ENCODE measurements around the gene C16orf74. TPM values are rescaled to one million over a fixed set of nuclear protein-coding genes. Genes with fewer than 3 reads are reported as not detected.

The C16orf74 gene
- polyA plus RNA-seq, 3 donors = 3.0 to 3.7 (median 3.4) TPM

- DNase-seq (ENCODE audit: low read depth in 3 of 3, low spot score in 2 of 3) = no peak
These were observed 89.8 kb downstream of the C16orf74 start for GRCh38 chr16:85660843-85661739.

- DNase-seq (ENCODE audit: low read depth in 3 of 3, low spot score in 2 of 3) = no peak
These were observed 90.9 kb downstream of the C16orf74 start for GRCh38 chr16:85659805-85660511.

GRCh38 chr16:85659336-85659735 lies 91.6 kb downstream of the C16orf74 start:
- DNase-seq (ENCODE audit: low read depth in 3 of 3, low spot score in 2 of 3) = no peak

GRCh38 chr16:85658504-85659326 lies 92.2 kb downstream of the C16orf74 start:
- DNase-seq (ENCODE audit: low read depth in 3 of 3, low spot score in 2 of 3) = no peak

- no peak for DNase-seq (ENCODE audit: low read depth in 3 of 3, low spot score in 2 of 3)
These were observed 92.9 kb downstream of the C16orf74 start for GRCh38 chr16:85657996-85658395.

Other genes with a start within 250 kb of the C16orf74 start
- 10 to 100 TPM; 53.6 to 58.6 (median 56.9) TPM for gene GSE1, start 137.8 kb downstream of the C16orf74 start, polyA plus RNA-seq (ENCODE audit: insufficient read length in 3 of 3)
- gene GINS2, start 62.1 kb downstream of the C16orf74 start, polyA plus RNA-seq (ENCODE audit: insufficient read length in 3 of 3) = 10 to 100 TPM; 16.0 to 21.5 (median 20.4) TPM
- gene EMC8, start 48.4 kb upstream of the C16orf74 start, polyA plus RNA-seq (ENCODE audit: insufficient read length in 3 of 3) = 10 to 100 TPM; 28.4 to 31.4 (median 30.0) TPM
- 100 to 1,000 TPM; 364 to 398 (median 365) TPM for gene COX4I1, start 48.6 kb upstream of the C16orf74 start, polyA plus RNA-seq (ENCODE audit: insufficient read length in 3 of 3)
- gene IRF8, start 148.1 kb upstream of the C16orf74 start, polyA plus RNA-seq (ENCODE audit: insufficient read length in 3 of 3) = 1 to 10 TPM; 4.5 to 7.2 (median 5.7) TPM

All from right renal cortex interstitium (tissue), 3 donors.